Keratinocyte (primary cell): ENCODE data around the gene CEACAM7. TPM values are rescaled to one million over a fixed set of nuclear protein-coding genes. Genes with fewer than 3 reads are reported as not detected.

ENCODE experiments used
- DNase-seq: peaks from one replicate; pipeline ENCODE4 v3.0.0-alpha.2; 2011; ENCODE audit warnings: low read depth, missing footprints, low spot score
- FAIRE-seq: peaks from 2 replicates; lab custom pipeline; 2011; peaks lifted over from hg19 to GRCh38; lab: Jason Lieb, UNC
- H2AFZ ChIP-seq: 2 replicates; pipeline ENCODE4 v1.6.0; 2012; ENCODE audit warnings: low read length, control low read depth, inconsistent platforms; ENCODE audit not compliant: control insufficient read depth
- H3K27ac ChIP-seq: 2 replicates; pipeline ENCODE4 v1.5.1; 2011; ENCODE audit warnings: low read length; ENCODE audit not compliant: control insufficient read depth, insufficient read depth
- H3K27me3 ChIP-seq: 3 replicates; pipeline ENCODE4 v1.6.0; 2011; ENCODE audit warnings: low read length; ENCODE audit not compliant: control insufficient read depth, insufficient read depth; ENCODE audit errors: extremely low read depth
- H3K36me3 ChIP-seq, 2 experiments: 2 replicates in 1 of 2; 3 replicates in 1 of 2; pipeline ENCODE4 v1.5.1; 2011; ENCODE audit warnings: low read length in 2 of 2, mild to moderate bottlenecking in 1 of 2; ENCODE audit not compliant: control insufficient read depth in 2 of 2, insufficient read depth in 2 of 2; ENCODE audit errors: extremely low read depth in 1 of 2
- H3K4me1 ChIP-seq: 3 replicates; pipeline ENCODE4 v1.5.1; 2011; ENCODE audit warnings: low read length; ENCODE audit not compliant: control insufficient read depth, insufficient read depth; ENCODE audit errors: extremely low read depth
- H3K4me2 ChIP-seq: 3 replicates; pipeline ENCODE4 v1.6.0; 2011; ENCODE audit warnings: low read depth, low read length; ENCODE audit not compliant: control insufficient read depth, insufficient read depth; ENCODE audit errors: extremely low read depth
- H3K4me3 ChIP-seq, 3 experiments: fragments of 200-600 bp in 1 of 3; sonication (generic) in 1 of 3; 2 replicates in 2 of 3; 3 replicates in 1 of 3; pipeline ENCODE4 v1.5.1; 2011 to 2016; ENCODE audit warnings: low read length in 3 of 3, mild to moderate bottlenecking in 3 of 3, control low read depth in 2 of 3, inconsistent platforms in 1 of 3, low read depth in 1 of 3, mixed read lengths in 1 of 3, mixed run types in 1 of 3, moderate library complexity in 1 of 3; ENCODE audit not compliant: control insufficient read depth in 2 of 3, insufficient read depth in 2 of 3; ENCODE audit errors: extremely low read depth in 1 of 3
- H3K79me2 ChIP-seq: 2 replicates; pipeline ENCODE4 v1.6.0; 2012; ENCODE audit warnings: low read length; ENCODE audit not compliant: control insufficient read depth, insufficient read depth
- H3K9ac ChIP-seq: 3 replicates; pipeline ENCODE4 v1.6.0; 2011; ENCODE audit warnings: low read length; ENCODE audit not compliant: control insufficient read depth, insufficient read depth; ENCODE audit errors: extremely low read depth
- H3K9me1 ChIP-seq: 3 replicates; pipeline ENCODE4 v1.6.0; 2011; ENCODE audit warnings: low read length; ENCODE audit not compliant: control insufficient read depth, insufficient read depth; ENCODE audit errors: extremely low read depth
- H3K9me3 ChIP-seq: 2 replicates; pipeline ENCODE4 v1.5.1; 2012; ENCODE audit warnings: low read depth, low read length; ENCODE audit not compliant: control insufficient read depth
- H4K20me1 ChIP-seq: 3 replicates; pipeline ENCODE4 v1.6.0; 2011; ENCODE audit warnings: low read length; ENCODE audit not compliant: control insufficient read depth, insufficient read depth; ENCODE audit errors: extremely low read depth
- CTCF ChIP-seq, 3 experiments: IDR thresholded peaks in 1 of 3; conservative IDR thresholded peaks in 1 of 3; optimal IDR thresholded peaks in 1 of 3; 2 replicates in 2 of 3; 3 replicates in 1 of 3; pipeline versions ENCODE3 to v1.5.1; 2011; ENCODE audit warnings: low read length in 3 of 3, mild to moderate bottlenecking in 3 of 3, moderate library complexity in 2 of 3, control low read depth in 1 of 3, inconsistent platforms in 1 of 3; ENCODE audit not compliant: insufficient read depth in 2 of 3; ENCODE audit errors: extremely low read depth in 1 of 3
- EZH2 ChIP-seq: IDR thresholded peaks from one replicate; pipeline ENCODE4 v1.6.1; 2012; ENCODE audit warnings: inconsistent platforms, mild to moderate bottlenecking, low read length, moderate library complexity
- dilution Hi-C: fragments of 300-500 bp; cut with MboI; formaldehyde crosslinking; loops from one replicate; pipeline ENCODE4 v1.7.0; 2020; ENCODE audit warnings: low sequenced_read_pairs; ENCODE audit not compliant: extremely low pct_ligation_motif_present
- polyA plus RNA-seq, 5 experiments: library from polyadenylated mRNA; depleted of rRNA in 3 of 5; stranded (reverse) in 3 of 5; stranded (forward) in 1 of 5; unstranded in 1 of 5; fragments of >200 nt; gene quantifications; 1 replicate in 1 of 5; 2 replicates in 3 of 5; 3 replicates in 1 of 5; pipeline versions ENCODE4 v1.2.1 to v1.2.3, GENCODE V29; 2011 to 2012; ENCODE audit warnings: missing spikeins in 2 of 5, low read depth in 1 of 5, low replicate concordance in 1 of 5

CEACAM7 gene
- polyA plus RNA-seq, 1 donor (not counting 4 experiments of a cell fraction or from before 2014, with no cell fraction given) = not detected

- dilution Hi-C loops = no loop called here
- no peak overlapping the region for H3K27ac ChIP-seq
- no peak overlapping the region for H3K4me2 ChIP-seq
- no peaks in the 10 kb centered on the region for H3K9me1 ChIP-seq
- no peak overlapping the region for H3K4me3 ChIP-seq
- no peaks in the 10 kb centered on the region for H3K36me3 ChIP-seq
- no peaks in the 10 kb centered on the region for H4K20me1 ChIP-seq
- H3K27me3 ChIP-seq = no peaks in the 10 kb centered on the region
- FAIRE-seq = no peak
- no peak for TF ChIP-seq CTCF (optimal IDR thresholded peaks at IDR 0.05 in 1 of 3, IDR thresholded peaks at IDR 0.05 in 1 of 3, conservative IDR thresholded peaks at IDR 0.05 in 1 of 3; ENCODE audit: extremely low read depth in 1 of 3, insufficient read depth in 2 of 3, low read length in 3 of 3)
- no peak for TF ChIP-seq EZH2
- H3K4me1 ChIP-seq = no peaks in the 10 kb centered on the region
- H2AFZ ChIP-seq = no peak overlapping the region
- H3K79me2 ChIP-seq = no peaks in the 10 kb centered on the region
- H3K9me3 ChIP-seq = no peaks in the 10 kb centered on the region
- no peak overlapping the region for H3K9ac ChIP-seq
- no peak for DNase-seq
These were observed 46.5 kb upstream of the CEACAM7 start for GRCh38 chr19:41734585-41734984.

GRCh38 chr19:41734156-41734555, 46.1 kb upstream of the CEACAM7 start:
- Histone ChIP-seq H3K9me3 (no peaks in the 10 kb centered on the region), H3K27ac (no peak overlapping the region), H3K4me3 (no peak overlapping the region), H3K4me2 (no peak overlapping the region), H4K20me1 (no peaks in the 10 kb centered on the region), H2AFZ (no peak overlapping the region), H3K9ac (no peak overlapping the region), H3K27me3 (no peaks in the 10 kb centered on the region), H3K36me3 (no peaks in the 10 kb centered on the region), H3K79me2 (no peaks in the 10 kb centered on the region), H3K4me1 (no peaks in the 10 kb centered on the region), H3K9me1 (no peaks in the 10 kb centered on the region)
- no peak for TF ChIP-seq EZH2
- no peak for TF ChIP-seq CTCF (optimal IDR thresholded peaks at IDR 0.05 in 1 of 3, IDR thresholded peaks at IDR 0.05 in 1 of 3, conservative IDR thresholded peaks at IDR 0.05 in 1 of 3; ENCODE audit: extremely low read depth in 1 of 3, insufficient read depth in 2 of 3, low read length in 3 of 3)
- dilution Hi-C loops = no loop called here
- FAIRE-seq (no peak), DNase-seq (no peak)
